NCI-H2227 (cell line): ENCODE data around the gene SIGLEC8.
"Not testable (repeated sequence)": the region's sequence is repeated elsewhere in the genome, so short reads cannot be mapped to it uniquely, and the experiment has no call there.

Source experiments
- DNase-seq: peaks from one replicate; lab custom pipeline; 2025; ENCODE audit not compliant: unreplicated experiment; lab: John Stamatoyannopoulos, UW

Gene SIGLEC8

GRCh38 chr19:51448011-51448410 is 10.2 kb downstream of the SIGLEC8 start:
- DNase-seq: no peak

GRCh38 chr19:51447510-51447909 is 10.7 kb downstream of the SIGLEC8 start:
- DNase-seq: not testable (repeated sequence)

GRCh38 chr19:51441410-51442390 is 16.6 kb downstream of the SIGLEC8 start:
- DNase-seq: no peak

GRCh38 chr19:51440846-51441409 is 17.3 kb downstream of the SIGLEC8 start:
- DNase-seq: no peak

GRCh38 chr19:51440052-51440451 is 18.2 kb downstream of the SIGLEC8 start:
- DNase-seq: no peak

- DNase-seq: no peak
Measured at GRCh38 chr19:51439021-51439465, 19.2 kb downstream of the SIGLEC8 start.

- DNase-seq: no peak
Measured at GRCh38 chr19:51434456-51434855, 23.8 kb downstream of the SIGLEC8 start.

- no peak for DNase-seq
Measured at GRCh38 chr19:51433043-51433442, 25.2 kb downstream of the SIGLEC8 start.

- DNase-seq: no peak
Measured at GRCh38 chr19:51431124-51431523, 27.1 kb downstream of the SIGLEC8 start.

GRCh38 chr19:51430221-51430620 is 28.0 kb downstream of the SIGLEC8 start:
- no peak for DNase-seq

- DNase-seq: no peak
Measured at GRCh38 chr19:51427201-51427600, 31.1 kb downstream of the SIGLEC8 start.

GRCh38 chr19:51422053-51422448 is 36.2 kb downstream of the SIGLEC8 start:
- peak; percentile 66 for DNase-seq

GRCh38 chr19:51421229-51422052 is 36.8 kb downstream of the SIGLEC8 start:
- DNase-seq: no peak

GRCh38 chr19:51420511-51420910 is 37.7 kb downstream of the SIGLEC8 start:
- DNase-seq: not testable (repeated sequence)

- DNase-seq: no peak
Measured at GRCh38 chr19:51418707-51419106, 39.5 kb downstream of the SIGLEC8 start.

GRCh38 chr19:51417810-51418157 is 40.5 kb downstream of the SIGLEC8 start:
- DNase-seq: no peak

GRCh38 chr19:51417107-51417809 is 41.0 kb downstream of the SIGLEC8 start, which contains the start of gene SIGLEC10:
Gene SIGLEC10, minus strand, starts transcription at chr19:51417642. Its CDS starts 61 bp downstream, at chr19:51417581.
- no peak for DNase-seq

GRCh38 chr19:51416422-51416821 is 41.8 kb downstream of the SIGLEC8 start:
- not testable (repeated sequence) for DNase-seq

- no peak for DNase-seq
Measured at GRCh38 chr19:51415187-51415586, 43.1 kb downstream of the SIGLEC8 start.

- DNase-seq: no peak
Measured at GRCh38 chr19:51410950-51411748, 47.1 kb downstream of the SIGLEC8 start.
